MM.1S (cell line): ENCODE results near the gene DHX38.

Source experiments
- DNase-seq: peaks from one replicate; pipeline ENCODE4 v3.0.0-alpha.2; 2015
- H2AFZ ChIP-seq: fragments of 300-600 bp; sonication (generic); 2 replicates; pipeline ENCODE4 v1.6.0; 2016; ENCODE audit warnings: antibody characterized with exemption, low read length
- H3F3A ChIP-seq: fragments of 300-600 bp; sonication (generic); 2 replicates; pipeline ENCODE4 v1.6.1; 2016; ENCODE audit warnings: mild to moderate bottlenecking, antibody characterized with exemption, low read length, moderate library complexity, mixed read lengths; ENCODE audit not compliant: insufficient read depth
- H3K27ac ChIP-seq: fragments of 300-600 bp; sonication (generic); 2 replicates; pipeline ENCODE4 v1.5.1; 2016; ENCODE audit warnings: mild to moderate bottlenecking, low read length
- H3K27me3 ChIP-seq: fragments of 300-600 bp; sonication (generic); replicated peaks from 2 replicates; pipeline ENCODE4 v1.6.0; 2016; ENCODE audit warnings: low read length; ENCODE audit not compliant: insufficient read depth
- H3K36me3 ChIP-seq: fragments of 300-600 bp; sonication (generic); replicated peaks from 2 replicates; pipeline ENCODE4 v1.6.1; 2016; ENCODE audit warnings: mild to moderate bottlenecking, low read length, mixed read lengths; ENCODE audit not compliant: insufficient read depth
- H3K4me1 ChIP-seq: fragments of 300-600 bp; sonication (generic); 2 replicates; pipeline ENCODE4 v1.6.1; 2016; ENCODE audit warnings: low read length, mixed read lengths
- H3K4me2 ChIP-seq: fragments of 300-600 bp; sonication (generic); 2 replicates; pipeline ENCODE4 v1.6.0; 2016; ENCODE audit warnings: low read depth, low read length
- H3K4me3 ChIP-seq: fragments of 300-600 bp; sonication (generic); 2 replicates; pipeline ENCODE4 v1.5.1; 2016; ENCODE audit warnings: low read length, mixed read lengths
- H3K79me2 ChIP-seq: fragments of 300-600 bp; sonication (generic); 2 replicates; pipeline ENCODE4 v1.6.1; 2016; ENCODE audit warnings: mixed run types, low read length, mixed read lengths
- H3K9ac ChIP-seq: fragments of 300-600 bp; sonication (generic); 2 replicates; pipeline ENCODE4 v1.6.1; 2016; ENCODE audit warnings: low read length, mixed read lengths
- H3K9me2 ChIP-seq: fragments of 300-600 bp; sonication (generic); replicated peaks from 2 replicates; pipeline ENCODE4 v1.6.1; 2016; ENCODE audit warnings: mild to moderate bottlenecking, low read length, mixed read lengths; ENCODE audit not compliant: insufficient read depth
- H3K9me3 ChIP-seq: fragments of 300-600 bp; sonication (generic); replicated peaks from 2 replicates; pipeline ENCODE4 v1.6.1; 2016; ENCODE audit warnings: mild to moderate bottlenecking, low read length, mixed read lengths; ENCODE audit not compliant: insufficient read depth
- H4K20me1 ChIP-seq: fragments of 300-600 bp; sonication (generic); 2 replicates; pipeline ENCODE4 v1.6.1; 2016; ENCODE audit warnings: mild to moderate bottlenecking, low read length, moderate library complexity, mixed read lengths; ENCODE audit not compliant: insufficient read depth
- CTCF ChIP-seq: fragments of 300-600 bp; sonication (generic); IDR thresholded peaks from 2 replicates; pipeline ENCODE4 v1.5.1; 2016; ENCODE audit warnings: antibody characterized with exemption, low read length, mixed read lengths
- EZH2 ChIP-seq: fragments of 300-600 bp; sonication (generic); optimal IDR thresholded peaks from 2 replicates; pipeline ENCODE3; 2017; ENCODE audit warnings: low read depth, mild to moderate bottlenecking, antibody characterized with exemption, low read length, mixed read lengths
- EZH2phosphoT487 ChIP-seq: fragments of 300-600 bp; sonication (generic); IDR thresholded peaks from 2 replicates; pipeline ENCODE4 v1.6.1; 2018; ENCODE audit warnings: antibody characterized with exemption, low read length

DHX38 gene

GRCh38 chr16:72123426-72123825, 29.8 kb downstream of the DHX38 start:
- no peak overlapping the region for H3K9ac ChIP-seq
- no peaks in the 10 kb centered on the region for H3K79me2 ChIP-seq
- no peaks in the 10 kb centered on the region for H3F3A ChIP-seq
- no peak for TF ChIP-seq EZH2
- TF ChIP-seq CTCF: no peak
- TF ChIP-seq EZH2phosphoT487: no peak
- no peak for DNase-seq
- no peaks in the 10 kb centered on the region for H3K9me3 ChIP-seq
- H3K4me2 ChIP-seq: no peak overlapping the region
- no peak overlapping the region for H3K4me3 ChIP-seq
- H3K27me3 ChIP-seq: no peaks in the 10 kb centered on the region
- no peaks in the 10 kb centered on the region for H3K36me3 ChIP-seq
- H2AFZ ChIP-seq: no peak overlapping the region
- H4K20me1 ChIP-seq: no peaks in the 10 kb centered on the region
- H3K27ac ChIP-seq: no peak overlapping the region
- no peaks in the 10 kb centered on the region for H3K9me2 ChIP-seq
- 0 out of 2 replicates have a peak, but pooled peaks cover 12% of the 10 kb centered on the region for H3K4me1 ChIP-seq

- H3K9ac ChIP-seq: no peak overlapping the region
- H3K4me2 ChIP-seq: no peak overlapping the region
- H2AFZ ChIP-seq: no peak overlapping the region
- H3K27ac ChIP-seq: no peak overlapping the region
- H4K20me1 ChIP-seq: no peaks in the 10 kb centered on the region
- no peaks in the 10 kb centered on the region for H3K79me2 ChIP-seq
- DNase-seq: no peak
- no peaks in the 10 kb centered on the region for H3F3A ChIP-seq
- H3K4me1 ChIP-seq: 0 out of 2 replicates have a peak, but pooled peaks cover 12% of the 10 kb centered on the region
- H3K27me3 ChIP-seq: no peaks in the 10 kb centered on the region
- H3K4me3 ChIP-seq: no peak overlapping the region
- no peak for TF ChIP-seq CTCF
- no peak for TF ChIP-seq EZH2phosphoT487
- TF ChIP-seq EZH2: no peak
- H3K36me3 ChIP-seq: no peaks in the 10 kb centered on the region
- no peaks in the 10 kb centered on the region for H3K9me2 ChIP-seq
- H3K9me3 ChIP-seq: no peaks in the 10 kb centered on the region
These were observed 30.5 kb downstream of the DHX38 start for GRCh38 chr16:72124148-72124547.

- no peak overlapping the region for H3K4me2 ChIP-seq
- 0 out of 2 replicates have a peak, but pooled peaks cover 12% of the 10 kb centered on the region for H3K4me1 ChIP-seq
- H3K79me2 ChIP-seq: no peaks in the 10 kb centered on the region
- H3K27me3 ChIP-seq: no peaks in the 10 kb centered on the region
- H3F3A ChIP-seq: no peaks in the 10 kb centered on the region
- no peak overlapping the region for H3K4me3 ChIP-seq
- TF ChIP-seq EZH2phosphoT487: no peak
- peak; percentile 84 for TF ChIP-seq CTCF
- peak; percentile 62 for DNase-seq
- peak overlapping the region; percentile 69 for H2AFZ ChIP-seq
- no peaks in the 10 kb centered on the region for H3K9me2 ChIP-seq
- H4K20me1 ChIP-seq: no peaks in the 10 kb centered on the region
- no peaks in the 10 kb centered on the region for H3K9me3 ChIP-seq
- H3K36me3 ChIP-seq: no peaks in the 10 kb centered on the region
- H3K27ac ChIP-seq: no peak overlapping the region
- no peak overlapping the region for H3K9ac ChIP-seq
These were observed 31.4 kb downstream of the DHX38 start for GRCh38 chr16:72124761-72125634.
